AG04450 (cell line): ENCODE data around the gene COPA. TPM values are rescaled to one million over a fixed set of nuclear protein-coding genes. Genes with fewer than 3 reads are reported as not detected.

Experiments used
- CTCF ChIA-PET: fragments of 300-600, 350-600 bp; formaldehyde crosslinking; extraction: SDS; loops from one replicate; lab custom pipeline; 2022; ENCODE audit warnings: antibody characterized with exemption, inconsistent platforms; lab: Charles Lee
- POLR2A ChIA-PET: fragments of 350-600 bp; formaldehyde crosslinking; extraction: SDS; loops from one replicate; lab custom pipeline; 2021; ENCODE audit warnings: antibody characterized with exemption, inconsistent platforms; lab: Yijun Ruan, JAX
- DNase-seq: peaks from one replicate; pipeline ENCODE4 v3.0.0-alpha.2; 2011; ENCODE audit warnings: low read depth, low spot score
- H3K27ac ChIP-seq: one replicate; pipeline ENCODE4 v1.5.1; 2012; ENCODE audit warnings: low read depth, low read length, control low read depth
- H3K27me3 ChIP-seq: one replicate; pipeline ENCODE4 v1.6.0; 2012; ENCODE audit warnings: low read length; ENCODE audit not compliant: control insufficient read depth, insufficient read depth
- H3K4me3 ChIP-seq: 2 replicates; pipeline ENCODE4 v1.5.1; 2011; ENCODE audit warnings: mild to moderate bottlenecking, low read depth, low read length, control low read depth
- H3K9me3 ChIP-seq: 2 replicates; pipeline ENCODE4 v1.5.1; 2012; ENCODE audit warnings: low read length; ENCODE audit not compliant: control insufficient read depth, insufficient read depth
- polyA plus RNA-seq: library from polyadenylated mRNA; depleted of rRNA; stranded (reverse); fragments of >200 nt; gene quantifications from 2 replicates; pipeline ENCODE4 v1.2.3, GENCODE V29; 2011
- TF ChIP-seq, protein P1 (sequence below): IDR thresholded peaks from 2 replicates; pipeline ENCODE4 v1.5.1; 2011; ENCODE audit warnings: low read depth, low read length, control low read depth, inconsistent platforms

COPA gene
- polyA plus RNA-seq, 1 experiment: 384 TPM

GRCh38 chr1:160251011-160251410, 92.0 kb downstream of the COPA start:
- no peaks in the 10 kb centered on the region for H3K27me3 ChIP-seq
- CTCF ChIA-PET: interaction anchor here (1.0 to 8.0 kb wide), 19 partner anchors 9 to 165 kb away, joined by 3 to 147 read pairs (median 19); partner anchors contain the start of genes CASQ1, DCAF8 and IGSF8
- DNase-seq: no peak
- H3K27ac ChIP-seq: no peak overlapping the region
- no peaks in the 10 kb centered on the region for H3K9me3 ChIP-seq
- TF ChIP-seq, protein P1, sequence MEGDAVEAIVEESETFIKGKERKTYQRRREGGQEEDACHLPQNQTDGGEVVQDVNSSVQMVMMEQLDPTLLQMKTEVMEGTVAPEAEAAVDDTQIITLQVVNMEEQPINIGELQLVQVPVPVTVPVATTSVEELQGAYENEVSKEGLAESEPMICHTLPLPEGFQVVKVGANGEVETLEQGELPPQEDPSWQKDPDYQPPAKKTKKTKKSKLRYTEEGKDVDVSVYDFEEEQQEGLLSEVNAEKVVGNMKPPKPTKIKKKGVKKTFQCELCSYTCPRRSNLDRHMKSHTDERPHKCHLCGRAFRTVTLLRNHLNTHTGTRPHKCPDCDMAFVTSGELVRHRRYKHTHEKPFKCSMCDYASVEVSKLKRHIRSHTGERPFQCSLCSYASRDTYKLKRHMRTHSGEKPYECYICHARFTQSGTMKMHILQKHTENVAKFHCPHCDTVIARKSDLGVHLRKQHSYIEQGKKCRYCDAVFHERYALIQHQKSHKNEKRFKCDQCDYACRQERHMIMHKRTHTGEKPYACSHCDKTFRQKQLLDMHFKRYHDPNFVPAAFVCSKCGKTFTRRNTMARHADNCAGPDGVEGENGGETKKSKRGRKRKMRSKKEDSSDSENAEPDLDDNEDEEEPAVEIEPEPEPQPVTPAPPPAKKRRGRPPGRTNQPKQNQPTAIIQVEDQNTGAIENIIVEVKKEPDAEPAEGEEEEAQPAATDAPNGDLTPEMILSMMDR: no peak
- H3K4me3 ChIP-seq: no peak overlapping the region
- POLR2A ChIA-PET: no interaction called here

DNA sequence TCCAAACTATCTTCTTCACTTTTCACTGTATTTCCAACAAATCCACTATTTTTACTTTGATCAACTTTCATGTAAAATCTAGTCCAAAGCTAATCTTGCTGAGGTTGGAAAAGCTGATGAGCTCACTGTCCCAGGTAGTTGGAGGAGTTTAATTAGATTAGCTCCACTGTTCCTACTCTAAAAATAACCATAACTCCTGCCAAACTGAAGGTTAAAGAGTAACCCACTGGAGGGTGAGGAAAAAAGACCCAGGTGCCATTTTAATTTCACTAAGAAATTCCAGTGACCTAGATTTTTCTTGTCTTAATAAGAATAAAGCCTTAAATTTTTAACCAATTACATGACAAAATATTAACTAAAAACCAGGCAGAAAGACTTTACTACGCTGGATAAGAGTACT, 96.0 kb downstream of the COPA start:
- no peak overlapping the region for H3K4me3 ChIP-seq
- H3K27me3 ChIP-seq: no peaks in the 10 kb centered on the region
- no peaks in the 10 kb centered on the region for H3K9me3 ChIP-seq
- TF ChIP-seq, protein P1: no peak
- DNase-seq: no peak
- H3K27ac ChIP-seq: no peak overlapping the region
- CTCF ChIA-PET: interaction anchor here (0.9 to 7.5 kb wide), 5 partner anchors 18 to 56 kb away, joined by 3 to 147 read pairs (median 6); partner anchors contain the start of gene CASQ1
- POLR2A ChIA-PET: no interaction called here

DNA sequence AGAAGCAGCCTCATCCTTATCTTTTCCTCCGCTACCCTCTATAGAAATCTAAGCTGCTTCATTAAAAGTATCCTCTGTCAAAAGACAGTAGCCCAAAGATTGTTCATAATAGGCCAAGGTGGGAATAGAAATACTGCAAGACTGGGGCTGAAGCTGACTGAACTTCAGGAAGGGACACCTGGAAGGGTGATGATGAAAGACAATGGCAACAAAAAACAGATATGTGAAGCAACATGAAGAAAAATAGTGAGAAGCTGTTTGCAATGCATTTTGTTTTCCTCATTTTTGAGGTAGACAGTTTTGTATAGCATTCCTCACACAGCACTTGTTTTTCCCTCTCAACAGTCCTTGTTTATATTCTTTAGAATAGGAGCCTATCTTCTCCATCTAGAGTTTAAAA, 97.6 kb downstream of the COPA start:
- CTCF ChIA-PET: interaction anchor here (0.8 to 5.7 kb wide), 6 partner anchors 26 to 160 kb away, joined by 3 to 32 read pairs (median 11); no protein-coding TSS in a partner anchor
- no peak for DNase-seq
- POLR2A ChIA-PET: interaction anchor here (0.9 kb wide), 1 partner anchor 14 kb away, joined by 3 read pairs; no protein-coding TSS in a partner anchor
- Histone ChIP-seq H3K4me3 (no peak overlapping the region), H3K27me3 (no peaks in the 10 kb centered on the region), H3K27ac (no peak overlapping the region), H3K9me3 (no peaks in the 10 kb centered on the region)
- TF ChIP-seq, protein P1: no peak

DNA sequence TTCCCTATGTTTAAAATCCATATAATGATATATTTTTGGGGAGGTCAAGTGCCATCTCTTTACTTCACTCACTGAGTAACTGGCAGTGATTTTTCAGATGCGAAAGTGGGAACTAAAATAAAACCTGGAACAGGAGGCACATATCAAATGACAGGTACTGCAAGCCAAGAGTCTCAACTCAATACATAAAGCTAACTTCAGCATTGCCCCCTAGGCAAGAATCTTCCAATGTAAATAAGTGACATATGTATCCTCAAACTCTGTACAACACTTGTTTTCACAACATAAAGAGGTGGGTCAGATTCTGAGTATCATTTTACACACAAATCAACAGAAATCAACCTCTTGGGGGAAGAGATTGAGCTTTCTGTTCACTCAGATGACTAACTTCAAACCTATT, 98.8 kb downstream of the COPA start:
- H3K4me3 ChIP-seq: no peak overlapping the region
- ChIA-PET POLR2A (no interaction called here), CTCF (interaction anchor here (1.0 to 5.7 kb wide), 11 partner anchors 8 to 198 kb away, joined by 3 to 60 read pairs (median 5); partner anchors contain the start of gene DCAF8)
- H3K9me3 ChIP-seq: no peaks in the 10 kb centered on the region
- no peak for DNase-seq
- no peak overlapping the region for H3K27ac ChIP-seq
- no peaks in the 10 kb centered on the region for H3K27me3 ChIP-seq
- TF ChIP-seq, protein P1: no peak

GRCh38 chr1:160243767-160244166, 99.3 kb downstream of the COPA start:
- no peaks in the 10 kb centered on the region for H3K27me3 ChIP-seq
- H3K4me3 ChIP-seq: no peak overlapping the region
- TF ChIP-seq, protein P1: no peak
- no peaks in the 10 kb centered on the region for H3K9me3 ChIP-seq
- H3K27ac ChIP-seq: no peak overlapping the region
- ChIA-PET POLR2A (no interaction called here), CTCF (interaction anchor here (0.7 to 5.7 kb wide), 12 partner anchors 8 to 197 kb away, joined by 3 to 60 read pairs (median 5); partner anchors contain the start of gene DCAF8)
- no peak for DNase-seq
